ENCODE measurements around the gene TBL3.

Gene TBL3

GRCh38 chr16:2001035-2001434 lies 29.2 kb downstream of the TBL3 start:
- Mint-ChIP-seq H3K36me3 (ENCODE audit: low read depth) (peaks cover 18% of the 10 kb centered on the region), H3K4me1 (peaks cover 14% of the 10 kb centered on the region), H3K27me3 (ENCODE audit: low read depth) (no peaks in the 10 kb centered on the region), H3K9me3 (no peaks in the 10 kb centered on the region), H3K4me3 (no peak overlapping the region), H3K27ac (no peak overlapping the region)
- TF ChIP-seq CTCF (IDR thresholded peaks at IDR 0.05; ENCODE audit: unreplicated experiment in 3 of 3), result no peak

GRCh38 chr16:2001456-2002355 lies 29.9 kb downstream of the TBL3 start:
- peaks cover 2% of the 10 kb centered on the region for H3K27me3 Mint-ChIP-seq (ENCODE audit: low read depth)
- peaks cover 18% of the 10 kb centered on the region for H3K36me3 Mint-ChIP-seq (ENCODE audit: low read depth)
- H3K4me3 Mint-ChIP-seq, result no peak overlapping the region
- H3K9me3 Mint-ChIP-seq, result no peaks in the 10 kb centered on the region
- no peak overlapping the region for H3K27ac Mint-ChIP-seq
- H3K4me1 Mint-ChIP-seq, result peaks cover 16% of the 10 kb centered on the region
- TF ChIP-seq CTCF (IDR thresholded peaks at IDR 0.05; ENCODE audit: unreplicated experiment in 3 of 3), result no peak

GRCh38 chr16:2002406-2003230 lies 30.8 kb downstream of the TBL3 start:
- Mint-ChIP-seq H3K9me3 (no peaks in the 10 kb centered on the region), H3K27ac (no peak overlapping the region), H3K36me3 (ENCODE audit: low read depth) (peaks cover 14% of the 10 kb centered on the region), H3K27me3 (ENCODE audit: low read depth) (peaks cover 4% of the 10 kb centered on the region), H3K4me3 (no peak overlapping the region), H3K4me1 (peaks cover 19% of the 10 kb centered on the region)
- TF ChIP-seq CTCF (IDR thresholded peaks at IDR 0.05; ENCODE audit: unreplicated experiment in 3 of 3), result no peak

DNA sequence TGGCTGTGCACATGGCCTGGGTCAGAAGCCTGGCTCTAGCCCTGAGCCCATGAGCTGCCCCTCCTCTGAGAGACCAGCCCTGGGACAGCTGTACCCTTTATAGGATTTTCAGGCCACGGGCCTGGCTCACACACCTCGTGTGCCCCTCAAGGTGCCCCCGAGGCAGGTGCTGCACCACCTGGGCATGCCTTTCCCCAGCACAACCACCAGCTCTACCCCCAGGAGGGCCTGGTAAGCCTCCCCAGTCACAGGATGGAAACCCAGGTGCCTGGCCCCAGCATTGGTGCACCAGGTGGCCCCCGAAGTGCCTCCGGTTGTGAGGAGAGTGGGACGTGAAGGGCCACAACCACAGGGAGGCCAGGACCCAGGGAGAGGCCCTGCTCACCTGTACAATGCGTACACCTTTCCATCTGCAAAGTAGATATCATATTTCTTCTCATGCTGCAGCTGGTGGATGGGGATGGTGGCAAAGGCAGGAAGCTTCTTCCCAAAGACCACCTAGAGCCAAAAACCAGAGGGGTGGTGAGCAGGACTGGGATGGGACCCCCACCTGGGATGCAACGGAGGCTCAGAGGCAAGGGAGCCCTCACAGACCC lies 31.5 kb downstream of the TBL3 start:
- TF ChIP-seq CTCF (IDR thresholded peaks at IDR 0.05; ENCODE audit: unreplicated experiment in 3 of 3), result no peak
- Mint-ChIP-seq H3K36me3 (ENCODE audit: low read depth) (peaks cover 10% of the 10 kb centered on the region), H3K9me3 (no peaks in the 10 kb centered on the region), H3K4me1 (peaks cover 25% of the 10 kb centered on the region), H3K27me3 (ENCODE audit: low read depth) (peaks cover 4% of the 10 kb centered on the region), H3K27ac (no peak overlapping the region), H3K4me3 (no peak overlapping the region)

DNA sequence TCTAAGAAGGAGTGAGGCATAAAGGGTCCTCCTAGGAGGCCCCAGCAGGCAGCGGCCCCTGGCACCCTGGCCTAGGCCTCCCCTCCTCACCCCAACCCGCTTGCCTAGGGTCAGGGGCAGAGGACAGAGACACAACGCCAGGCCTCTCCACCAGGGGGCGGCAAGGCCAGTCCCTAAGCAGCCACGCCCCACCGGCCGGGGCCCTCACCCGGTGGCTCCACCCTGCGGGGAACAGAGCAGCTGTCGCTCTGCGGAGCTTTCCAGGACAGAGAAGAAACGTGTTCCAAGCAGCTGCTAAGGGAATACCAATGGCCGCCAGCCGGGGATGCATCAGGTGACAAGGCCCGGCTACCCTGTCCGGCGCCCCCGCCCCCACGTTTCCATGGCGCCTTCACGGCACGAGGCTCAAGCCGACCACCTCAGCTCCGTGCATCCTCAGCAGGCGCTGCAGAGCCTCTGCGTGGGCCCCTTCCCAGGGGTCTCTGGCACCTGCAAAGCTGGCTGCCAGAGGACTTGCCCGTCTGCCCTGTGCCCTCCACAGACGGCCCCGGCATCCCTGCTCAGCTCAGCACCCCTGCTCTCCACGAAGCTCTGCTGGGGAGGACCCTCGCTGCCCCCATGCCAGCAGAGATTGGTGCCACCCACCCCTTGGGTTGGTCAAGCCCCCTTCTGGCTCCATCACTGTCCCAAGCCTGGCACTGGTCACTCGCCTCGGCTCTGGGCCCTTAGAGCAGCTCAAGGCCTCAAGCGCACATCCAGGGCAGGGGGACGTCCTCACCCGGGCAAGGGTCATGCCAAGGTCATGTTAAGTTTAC lies 32.2 kb downstream of the TBL3 start:
- Mint-ChIP-seq H3K36me3 (ENCODE audit: low read depth) (peaks cover 8% of the 10 kb centered on the region), H3K4me1 (peaks cover 32% of the 10 kb centered on the region), H3K27ac (no peak overlapping the region), H3K4me3 (no peak overlapping the region), H3K9me3 (no peaks in the 10 kb centered on the region), H3K27me3 (ENCODE audit: low read depth) (peaks cover 4% of the 10 kb centered on the region)
- TF ChIP-seq CTCF (IDR thresholded peaks at IDR 0.05; ENCODE audit: unreplicated experiment in 3 of 3), result peak; percentile 94 to 97 (median 96)
